ENCODE measurements around the gene MAD1L1.

Gene MAD1L1

GRCh38 chr7:1948887-1949680 is 283.7 kb downstream of the MAD1L1 start:
- no peak for DNase-seq

DNA sequence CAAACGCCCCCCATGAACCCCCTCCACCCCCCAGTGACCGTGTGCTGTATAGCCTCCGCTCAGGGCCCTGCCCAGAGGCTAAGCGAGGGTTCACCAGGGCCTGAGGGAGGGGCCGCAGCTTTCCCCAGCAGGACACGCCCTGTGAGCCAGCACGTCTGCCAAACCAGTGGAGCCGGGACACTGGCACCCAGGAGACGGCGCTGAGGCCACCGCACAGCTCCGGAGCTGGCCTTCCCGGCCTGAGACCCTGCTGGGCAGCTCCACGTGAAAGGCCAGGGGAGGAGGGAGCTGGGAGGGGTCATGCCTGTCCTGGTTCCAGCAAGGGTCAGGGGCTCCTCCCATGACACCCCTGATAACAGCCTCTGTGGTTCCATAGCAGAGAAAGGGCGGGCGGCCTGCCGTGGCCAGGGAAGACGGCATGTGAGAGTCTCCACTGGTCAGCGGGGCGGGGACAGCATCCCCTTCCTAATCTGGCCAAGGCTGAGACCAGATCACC is 284.4 kb downstream of the MAD1L1 start:
- no peak for DNase-seq

DNA sequence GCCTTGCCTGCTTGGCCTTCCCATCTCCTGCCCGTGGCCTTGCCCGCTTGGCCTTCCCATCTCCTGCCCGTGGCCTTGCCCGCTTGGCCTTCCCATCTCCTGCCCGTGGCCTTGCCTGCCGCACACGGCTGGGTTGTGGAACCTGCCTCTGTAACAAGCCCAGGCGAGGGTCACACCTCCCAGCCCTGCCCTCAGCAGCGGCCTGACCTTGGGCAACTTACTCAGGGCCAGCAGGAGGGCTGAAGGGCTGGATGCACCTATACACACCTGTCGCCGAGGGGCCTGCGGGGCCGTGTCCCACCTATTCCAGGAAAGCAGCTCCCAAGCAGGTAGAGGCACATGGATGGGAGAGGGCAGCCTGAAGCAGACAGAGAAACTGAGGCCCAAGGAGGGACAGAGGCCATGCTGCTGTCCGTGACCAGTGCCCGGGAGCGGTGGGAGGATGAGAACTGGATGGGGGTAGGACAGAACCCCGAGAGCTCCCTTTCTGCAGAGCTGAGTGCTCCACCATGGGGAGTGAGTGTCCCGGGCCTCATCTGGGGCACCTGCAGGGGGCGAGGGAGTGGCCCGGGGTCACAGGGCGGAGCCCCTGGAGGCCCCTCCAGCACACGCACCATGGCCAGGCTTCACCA is 285.0 kb downstream of the MAD1L1 start:
- no peak for DNase-seq

DNA sequence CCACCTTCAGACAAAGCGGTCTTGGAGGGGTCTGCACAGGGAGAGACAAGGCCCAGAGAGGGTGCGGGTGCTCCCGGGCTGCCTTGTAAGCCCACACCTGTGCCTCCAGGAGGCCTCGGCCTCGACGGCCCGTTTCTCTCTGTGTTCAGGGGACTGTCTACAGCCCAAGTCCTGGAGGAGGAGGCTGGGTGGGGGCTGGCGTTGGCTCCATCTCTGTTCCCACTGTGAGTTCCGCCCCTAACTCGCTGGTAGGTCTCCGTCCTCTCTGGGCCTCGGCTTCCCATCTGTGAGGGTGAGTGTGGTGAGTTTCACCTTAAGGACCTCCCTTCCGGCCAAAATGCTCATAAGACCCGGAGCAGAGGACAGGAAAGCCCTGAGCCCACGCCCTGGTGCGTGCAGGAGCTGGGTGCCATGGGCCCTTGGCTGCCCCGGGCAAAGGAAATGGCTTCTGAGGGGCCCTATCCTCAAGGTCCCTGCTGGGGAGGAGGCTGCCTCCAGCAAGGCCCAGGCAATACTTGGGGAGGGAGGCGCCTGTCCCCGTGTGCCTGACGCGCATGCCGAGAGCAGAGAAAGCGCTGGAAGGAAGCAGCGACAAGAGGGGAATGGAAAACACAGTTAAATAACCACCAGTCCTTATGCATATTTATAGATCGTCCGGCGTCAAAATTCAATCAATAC is 285.8 kb downstream of the MAD1L1 start:
- no peak for DNase-seq

DNA sequence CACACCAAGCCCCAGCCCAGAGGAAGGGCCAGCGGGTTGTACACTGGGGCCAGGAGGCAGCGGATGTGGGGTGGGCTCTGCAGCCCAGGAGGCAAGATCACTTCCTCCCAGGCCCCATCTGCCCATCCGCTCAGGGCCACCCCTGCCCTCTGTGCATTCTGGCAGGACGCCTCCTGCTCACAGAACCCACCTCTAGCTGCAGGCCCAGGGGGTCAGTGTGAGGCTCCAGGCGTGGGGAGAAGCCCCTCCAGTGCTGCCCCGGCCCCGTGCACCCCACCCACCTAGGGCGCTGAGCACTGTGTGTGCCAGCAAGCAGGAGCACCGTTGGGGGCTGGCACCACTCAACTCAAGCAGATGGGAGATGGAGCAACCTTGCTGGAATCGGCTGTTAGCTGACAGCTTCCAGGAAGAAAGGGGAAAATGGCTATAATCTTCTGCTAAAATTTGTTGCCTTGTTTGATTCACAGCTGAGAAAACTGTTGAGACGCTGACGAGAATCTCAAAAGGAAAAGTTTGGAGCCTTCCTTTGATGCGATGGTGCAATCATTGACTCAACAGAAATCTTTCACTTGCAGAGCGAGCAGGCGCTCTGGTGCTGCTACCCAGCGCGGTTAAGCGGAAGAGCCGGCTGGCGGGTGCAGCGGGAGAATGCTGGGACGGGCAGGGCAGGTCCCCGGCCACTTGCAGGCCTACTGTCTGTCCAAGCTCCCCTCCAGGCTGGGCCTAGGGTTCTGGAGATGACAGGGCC is 286.5 kb downstream of the MAD1L1 start:
- DNase-seq: no peak

DNA sequence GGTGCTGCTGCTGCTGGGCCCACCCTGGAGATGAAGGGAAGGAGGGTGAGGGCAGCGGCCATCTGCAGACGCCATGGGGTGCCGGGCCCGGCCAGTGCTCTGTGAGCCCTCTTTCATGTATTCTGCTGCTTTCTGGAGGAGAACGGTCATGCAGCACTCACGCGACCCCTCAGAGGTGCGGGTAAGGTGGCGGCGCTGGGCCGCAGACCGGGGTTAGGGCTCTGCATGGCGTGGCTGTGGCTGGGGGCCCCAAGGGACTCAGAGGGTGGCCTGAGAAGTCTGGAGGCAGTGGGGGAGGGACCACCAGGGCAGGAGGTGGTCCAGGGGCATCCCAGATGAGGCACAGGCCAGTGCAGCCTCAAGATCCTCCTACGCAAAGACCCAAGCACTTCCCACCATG is 287.2 kb downstream of the MAD1L1 start:
- no peak for DNase-seq

DNA sequence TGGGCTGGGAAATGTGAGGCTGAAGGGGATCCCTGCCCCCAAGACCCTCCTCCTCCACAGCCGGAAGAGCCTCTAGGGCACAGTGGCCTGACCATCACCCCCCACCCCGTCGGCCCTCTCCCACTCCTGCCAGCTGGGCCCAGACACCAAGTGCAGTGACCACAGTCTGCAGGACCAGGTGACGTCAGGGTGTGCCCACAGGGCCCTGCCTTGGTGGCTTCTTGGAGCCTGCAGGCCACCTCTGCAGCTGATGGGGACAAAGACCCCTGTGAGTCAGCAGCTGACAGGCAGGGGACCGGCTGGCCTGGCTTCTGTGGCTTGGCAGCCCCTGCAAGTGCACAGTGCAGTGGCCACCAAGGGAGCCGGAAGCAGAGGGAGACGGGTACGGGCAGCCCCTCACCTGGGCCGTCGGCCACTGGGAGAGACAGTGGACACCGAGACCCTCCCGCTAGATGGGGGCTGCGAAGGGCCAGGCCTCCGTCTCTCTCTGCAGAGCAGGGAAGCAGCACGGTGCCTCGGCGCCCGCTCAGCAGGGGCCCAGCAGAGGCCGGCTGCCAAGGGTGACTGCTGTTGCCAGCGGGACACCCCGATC is 288.0 kb downstream of the MAD1L1 start:
- peak; percentile 16 for DNase-seq

DNA sequence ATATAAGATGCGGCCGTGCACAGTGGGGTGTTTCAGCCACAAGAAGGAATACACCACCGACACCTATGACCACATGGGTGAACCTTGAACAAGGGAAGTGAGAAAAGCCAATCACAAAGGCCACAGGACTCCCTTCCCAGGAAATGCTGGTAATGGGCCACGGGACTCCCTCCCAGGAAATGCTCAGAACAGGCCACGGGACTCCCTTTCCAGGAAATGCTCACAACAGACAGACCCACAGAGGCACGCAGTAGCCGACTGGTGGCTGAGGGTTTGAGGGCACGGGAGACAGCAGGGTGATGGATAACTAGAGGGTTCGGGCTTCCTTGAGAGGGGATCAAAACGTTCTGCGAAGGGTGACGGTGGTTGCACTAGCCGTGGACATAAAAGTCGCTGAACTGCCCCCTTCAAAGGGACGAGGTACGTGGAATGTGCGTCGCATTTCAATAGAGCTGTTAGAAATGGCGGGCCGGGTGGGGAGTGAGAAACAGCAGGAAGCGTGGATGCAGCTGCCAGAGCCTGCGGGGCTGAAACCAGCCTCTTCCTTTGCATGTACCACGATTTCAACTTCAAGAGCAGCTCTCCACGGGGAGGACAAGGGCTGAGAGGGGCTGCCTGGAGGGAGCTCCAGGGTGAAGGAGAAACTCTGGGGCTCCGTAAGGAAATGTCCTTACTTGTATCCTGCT is 288.7 kb downstream of the MAD1L1 start:
- DNase-seq: no peak

GRCh38 chr7:1943326-1943725 is 289.4 kb downstream of the MAD1L1 start:
- DNase-seq: no peak

- DNase-seq: no peak
Observed at GRCh38 chr7:1942941-1943289, 289.8 kb downstream of the MAD1L1 start.

DNA sequence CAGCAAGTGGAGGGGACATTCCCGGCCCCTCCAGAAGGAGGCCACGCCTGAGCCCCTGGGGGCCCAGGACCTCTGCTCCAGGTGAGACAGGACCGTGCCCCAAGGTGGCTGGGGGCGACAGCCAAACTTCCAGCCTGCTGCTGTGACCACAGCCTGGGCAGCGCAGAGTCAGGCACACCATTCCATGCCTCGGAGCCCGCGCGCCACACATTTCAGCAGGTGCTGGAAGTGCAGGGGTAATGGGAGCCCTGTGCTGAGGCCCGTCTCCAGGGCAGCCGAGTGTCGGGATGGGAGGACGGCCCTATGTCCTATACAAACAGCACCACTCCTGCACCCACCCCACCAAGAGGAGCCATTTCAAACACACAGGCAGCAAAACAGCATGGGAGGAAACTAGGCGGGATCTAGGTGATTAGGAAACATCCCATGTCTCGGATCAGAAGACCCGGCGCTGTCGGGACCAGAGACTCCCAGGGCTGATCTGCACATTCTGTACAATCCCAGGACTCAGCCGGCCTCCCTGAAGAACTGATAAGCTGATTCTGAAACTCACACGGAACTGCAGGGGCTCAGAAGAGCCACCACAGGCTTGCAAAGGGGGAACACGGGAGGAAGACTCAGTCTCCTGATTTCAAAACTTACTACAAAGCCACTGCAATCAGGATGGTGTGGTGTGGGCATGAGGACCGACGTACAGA is 290.4 kb downstream of the MAD1L1 start:
- no peak for DNase-seq

GRCh38 chr7:1941464-1942242 is 291.1 kb downstream of the MAD1L1 start:
- DNase-seq: no peak

GRCh38 chr7:1940863-1941262 is 291.9 kb downstream of the MAD1L1 start:
- DNase-seq: no peak

GRCh38 chr7:1940402-1940786 is 292.4 kb downstream of the MAD1L1 start:
- DNase-seq: peak; percentile 65

GRCh38 chr7:1939434-1940401 is 293.0 kb downstream of the MAD1L1 start:
- no peak for DNase-seq

DNA sequence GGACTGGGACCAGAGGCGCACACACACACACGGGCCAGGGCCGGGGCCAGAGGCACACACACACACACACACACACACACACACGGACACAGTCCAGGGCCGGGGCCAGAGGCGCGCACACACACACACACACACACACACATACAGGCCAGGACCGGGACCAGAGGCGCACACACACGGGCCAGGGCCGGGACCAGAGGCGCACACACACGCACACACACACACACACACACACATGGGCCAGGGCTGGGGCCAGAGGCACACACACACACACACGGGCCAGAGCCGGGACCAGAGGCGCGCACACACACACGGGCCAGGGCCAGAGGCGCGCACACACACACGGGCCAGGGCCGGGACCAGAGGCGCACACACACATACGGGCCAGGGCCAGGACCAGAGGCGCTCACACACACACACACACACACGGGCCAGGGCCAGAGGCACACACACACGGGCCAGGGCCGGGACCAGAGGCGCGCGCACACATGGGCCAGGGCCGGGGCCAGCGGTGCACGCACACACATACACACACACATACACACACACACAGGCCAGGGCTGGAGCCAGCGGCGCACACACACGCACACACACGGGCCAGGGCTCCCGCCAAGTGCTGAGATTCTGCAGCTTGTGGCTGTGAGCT is 293.8 kb downstream of the MAD1L1 start:
- no peak for DNase-seq

- no peak for DNase-seq
Observed at GRCh38 chr7:1937252-1937605, 295.5 kb downstream of the MAD1L1 start.

GRCh38 chr7:1936531-1937251 is 296.1 kb downstream of the MAD1L1 start:
- no peak for DNase-seq

GRCh38 chr7:1936006-1936310 is 296.8 kb downstream of the MAD1L1 start:
- no peak for DNase-seq

All from left hindlimb (tissue), 1 donor.